Spleen (tissue), 11 donors: ENCODE data around the gene BAG5. TPM values are rescaled to one million over a fixed set of nuclear protein-coding genes. Genes with fewer than 3 reads are reported as not detected.

Experiments
- DNase-seq: peaks from one replicate; pipeline ENCODE4 v3.0.0-alpha.2; 2020
- H3K27ac ChIP-seq, 8 donors: fragments of 200-600 bp; sonication (generic) in 7 of 8; 1 replicate in 4 of 8; 2 replicates in 4 of 8; pipeline versions ENCODE4 v1.5.0 to v1.8.0; 2016 to 2021; ENCODE audit warnings: inconsistent platforms in 4 of 8, mild to moderate bottlenecking in 4 of 8, moderate library complexity in 1 of 8
- H3K27me3 ChIP-seq, 7 donors: fragments of 200-600 bp; sonication (generic) in 6 of 7; replicated peaks in 1 of 7; 1 replicate in 4 of 7; 2 replicates in 3 of 7; pipeline versions ENCODE4 v1.5.0 to v1.8.0; 2016 to 2021; ENCODE audit warnings: inconsistent platforms in 3 of 7, mild to moderate bottlenecking in 1 of 7
- H3K36me3 ChIP-seq, 6 donors: fragments of 200-600 bp; sonication (generic) in 5 of 6; 1 replicate in 4 of 6; 2 replicates in 2 of 6; pipeline versions ENCODE4 v1.5.0 to v1.8.0; 2016 to 2021; ENCODE audit warnings: inconsistent platforms in 2 of 6
- H3K4me1 ChIP-seq, 6 donors: fragments of 200-600 bp; sonication (generic) in 5 of 6; 1 replicate in 3 of 6; 2 replicates in 3 of 6; pipeline versions ENCODE4 v1.5.0 to v1.8.0; 2016 to 2021; ENCODE audit warnings: inconsistent platforms in 3 of 6
- H3K4me3 ChIP-seq, 8 donors: fragments of 200-600 bp; sonication (generic) in 7 of 8; 1 replicate in 4 of 8; 2 replicates in 4 of 8; pipeline versions ENCODE4 v1.5.0 to v1.8.0; 2016 to 2021; ENCODE audit warnings: inconsistent platforms in 4 of 8, mild to moderate bottlenecking in 4 of 8, moderate library complexity in 2 of 8
- H3K9me3 ChIP-seq, 8 donors: fragments of 200-600 bp; sonication (generic) in 7 of 8; 1 replicate in 4 of 8; 2 replicates in 4 of 8; pipeline versions ENCODE4 v1.5.0 to v1.8.0; 2016 to 2021; ENCODE audit warnings: inconsistent platforms in 4 of 8
- POLR2A ChIP-seq, 3 donors: fragments of 450-650 bp; IDR thresholded peaks; one replicate each; pipeline ENCODE4 v1.5.1; 2017; ENCODE audit warnings: antibody characterized with exemption in 3 of 3, mild to moderate bottlenecking in 1 of 3
- POLR2AphosphoS5 ChIP-seq, 3 donors: sonication (generic); formaldehyde crosslinking; IDR thresholded peaks; one replicate each; pipeline ENCODE4 v1.5.1; 2017; ENCODE audit warnings: antibody characterized with exemption in 3 of 3
- WGBS, 5 donors: extraction: QIAGEN DNeasy Blood & Tissue Kit in 3 of 5; methylation state at CpG; one replicate each; pipeline versions ENCODE4 v1.1.5 to v1.1.7; 2013 to 2018; 5-methylcytosine and 5-hydroxymethylcytosine counted together
- intact Hi-C: fragments of 100-400 bp; cut with DNase I; formaldehyde crosslinking; loops from one replicate; pipeline ENCODE4 v1.15.0; 2023; ENCODE audit warnings: low total_unique reads
- polyA plus RNA-seq, 3 donors: library from polyadenylated mRNA; stranded (reverse); fragments of 200-250 nt; gene quantifications; one replicate each; pipeline ENCODE4 v1.2.1, GENCODE V29; 2013
- total RNA-seq, 7 donors: library from RNA; depleted of rRNA in 3 of 7; stranded (reverse); fragments of >200 nt in 3 of 7; fragmentation: NEBNext Ultra II Directional in 4 of 7; extraction: Animal tissue kit (Norgen Biotek cat#: 25700) in 4 of 7; gene quantifications; one replicate each; pipeline versions ENCODE4 v1.1.0 to v1.2.1, GENCODE V29; 2016 to 2021
- TF ChIP-seq, protein P1 (sequence below), 11 experiments: fragments of 200-600 bp in 7 of 11; fragments of 450-650 bp in 4 of 11; sonication (generic) in 4 of 11; IDR thresholded peaks in 8 of 11; conservative IDR thresholded peaks in 3 of 11; 1 replicate in 7 of 11; 2 replicates in 4 of 11; pipeline versions ENCODE4 v1.4.0 to v1.8.0; 2016 to 2021; ENCODE audit warnings: antibody characterized with exemption in 11 of 11, inconsistent platforms in 4 of 11, mild to moderate bottlenecking in 1 of 11
- donor health status: healthy with polysubstance abuse.
- donor health status: DM: no; HTN: no; CAD: no; lungs with moderate emphysema.
- donor health status: DM: no; HTN: no; CAD: no.
- donor health status: Bipolar disorder and iron deficiency.
- donor health status: healthy.
- donor health status: DM: no; HTN: no; CAD: no.
- donor health status: DM: yes; HTN: yes; CAD: no.

The BAG5 gene
- total and polyA plus RNA-seq, 10 donors = 9.3 to 42.5 (median 29.9) TPM

DNA sequence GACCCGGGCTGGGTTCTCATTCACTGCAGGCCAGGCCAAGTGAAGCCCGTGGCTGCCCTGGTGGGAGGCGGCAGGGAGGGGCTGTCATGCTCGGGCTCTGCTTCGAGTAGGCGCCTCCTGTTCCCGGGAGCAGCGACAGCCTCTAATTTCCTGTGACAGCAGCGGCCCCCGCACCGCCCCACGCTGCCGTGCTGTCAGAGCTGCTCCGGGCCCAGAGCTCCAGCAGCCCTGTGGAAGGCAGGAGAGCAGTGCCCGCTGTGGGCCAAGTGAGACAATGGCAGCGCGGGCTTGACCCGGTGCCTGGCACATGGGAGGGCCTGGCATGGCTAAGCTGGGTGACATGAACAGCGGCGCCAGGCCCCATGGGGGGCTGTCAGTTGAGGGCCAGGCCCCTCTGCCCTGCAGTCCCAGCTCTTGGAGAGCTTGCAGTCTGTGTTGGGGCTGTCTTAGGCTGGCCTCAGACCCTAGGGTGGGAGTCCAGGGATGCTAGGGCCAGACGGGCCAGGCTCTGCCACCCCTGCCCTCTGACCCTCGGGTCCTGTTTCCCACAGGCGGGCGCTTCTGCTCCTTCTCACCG is 28.4 kb downstream of the BAG5 start:
- 74 to 87% (median 84%) methylated on average over 9 to 25 of the region's 25 CpGs for WGBS, 5 donors
- TF ChIP-seq, protein P1, sequence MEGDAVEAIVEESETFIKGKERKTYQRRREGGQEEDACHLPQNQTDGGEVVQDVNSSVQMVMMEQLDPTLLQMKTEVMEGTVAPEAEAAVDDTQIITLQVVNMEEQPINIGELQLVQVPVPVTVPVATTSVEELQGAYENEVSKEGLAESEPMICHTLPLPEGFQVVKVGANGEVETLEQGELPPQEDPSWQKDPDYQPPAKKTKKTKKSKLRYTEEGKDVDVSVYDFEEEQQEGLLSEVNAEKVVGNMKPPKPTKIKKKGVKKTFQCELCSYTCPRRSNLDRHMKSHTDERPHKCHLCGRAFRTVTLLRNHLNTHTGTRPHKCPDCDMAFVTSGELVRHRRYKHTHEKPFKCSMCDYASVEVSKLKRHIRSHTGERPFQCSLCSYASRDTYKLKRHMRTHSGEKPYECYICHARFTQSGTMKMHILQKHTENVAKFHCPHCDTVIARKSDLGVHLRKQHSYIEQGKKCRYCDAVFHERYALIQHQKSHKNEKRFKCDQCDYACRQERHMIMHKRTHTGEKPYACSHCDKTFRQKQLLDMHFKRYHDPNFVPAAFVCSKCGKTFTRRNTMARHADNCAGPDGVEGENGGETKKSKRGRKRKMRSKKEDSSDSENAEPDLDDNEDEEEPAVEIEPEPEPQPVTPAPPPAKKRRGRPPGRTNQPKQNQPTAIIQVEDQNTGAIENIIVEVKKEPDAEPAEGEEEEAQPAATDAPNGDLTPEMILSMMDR (IDR thresholded peaks at IDR 0.05 in 8 of 11, conservative IDR thresholded peaks at IDR 0.05 in 3 of 11) = no peak
- TF ChIP-seq POLR2AphosphoS5 (IDR thresholded peaks at IDR 0.05) = peak in 2 of 3 donors; percentile 19 to 21
- Histone ChIP-seq H3K27me3 (peaks cover 0 to 12% (median 0%) of the 10 kb centered on the region in 7 donors), H3K27ac (peak overlapping the region in 2 of 8 donors; percentile 25 to 37), H3K36me3 (peaks cover 0 to 69% (median 25%) of the 10 kb centered on the region in 6 donors), H3K9me3 (no peaks in the 10 kb centered on the region), H3K4me1 (peaks cover 11 to 47% (median 29%) of the 10 kb centered on the region in 6 donors), H3K4me3 (no peak overlapping the region)
- no peak for DNase-seq
- intact Hi-C loops = no loop called here

DNA sequence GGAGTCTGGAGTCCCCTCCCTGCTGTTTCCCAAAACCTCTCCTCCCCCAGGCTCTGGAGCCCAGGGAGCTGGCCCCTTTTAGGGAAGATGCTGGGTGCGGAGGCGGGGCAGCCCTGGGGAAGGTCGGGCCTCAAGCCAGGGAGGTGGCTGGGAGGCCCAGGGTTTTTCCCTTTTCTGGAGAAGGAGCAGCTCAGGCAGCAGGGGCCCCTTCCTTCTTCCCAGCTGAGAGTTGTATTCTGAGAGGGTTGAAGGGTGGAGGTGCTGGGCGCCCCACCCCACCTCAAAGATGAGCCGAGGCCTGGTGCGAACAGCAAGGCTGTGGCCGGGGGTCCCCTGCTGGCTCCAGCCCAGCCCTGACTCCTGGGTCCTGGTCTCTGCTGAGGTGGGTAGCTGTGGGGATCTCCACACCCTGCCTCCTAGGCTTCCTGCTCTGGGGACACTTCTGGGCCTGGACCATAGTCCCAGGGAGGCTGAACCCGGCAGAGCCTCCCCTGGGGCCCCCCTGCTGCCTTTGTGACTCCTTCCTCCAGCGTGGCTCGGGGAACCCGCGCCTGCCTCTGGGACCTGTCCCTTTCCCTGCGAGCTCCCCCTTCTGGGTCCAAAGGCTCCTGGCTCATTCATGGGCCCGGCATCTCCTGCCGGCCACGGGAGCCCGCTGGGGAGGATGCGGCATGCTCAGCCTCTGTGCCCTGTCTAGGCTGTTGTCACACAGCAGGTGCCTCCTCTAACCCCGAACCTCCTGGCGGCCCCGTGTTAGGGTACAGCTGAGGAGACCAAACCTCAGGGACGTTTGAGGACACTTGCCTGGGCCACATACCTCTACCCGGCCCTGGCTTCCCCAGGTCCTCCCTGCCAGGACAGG is 29.1 kb downstream of the BAG5 start:
- TF ChIP-seq POLR2AphosphoS5 (IDR thresholded peaks at IDR 0.05) (no peak), POLR2A (IDR thresholded peaks at IDR 0.05) (no peak)
- TF ChIP-seq, protein P1 (IDR thresholded peaks at IDR 0.05 in 8 of 11, conservative IDR thresholded peaks at IDR 0.05 in 3 of 11) = no peak
- WGBS, 5 donors = 77 to 91% (median 87%) methylated on average over 10 to 23 of the region's 23 CpGs
- DNase-seq = no peak
- Histone ChIP-seq H3K9me3 (no peaks in the 10 kb centered on the region), H3K4me3 (no peak overlapping the region), H3K4me1 (peaks cover 12 to 49% (median 29%) of the 10 kb centered on the region in 6 donors), H3K27ac (peak overlapping the region in 2 of 8 donors; percentile 25 to 37), H3K36me3 (peaks cover 0 to 69% (median 25%) of the 10 kb centered on the region in 6 donors), H3K27me3 (peaks cover 0 to 4% (median 0%) of the 10 kb centered on the region in 7 donors)
- intact Hi-C loops = no loop called here

DNA sequence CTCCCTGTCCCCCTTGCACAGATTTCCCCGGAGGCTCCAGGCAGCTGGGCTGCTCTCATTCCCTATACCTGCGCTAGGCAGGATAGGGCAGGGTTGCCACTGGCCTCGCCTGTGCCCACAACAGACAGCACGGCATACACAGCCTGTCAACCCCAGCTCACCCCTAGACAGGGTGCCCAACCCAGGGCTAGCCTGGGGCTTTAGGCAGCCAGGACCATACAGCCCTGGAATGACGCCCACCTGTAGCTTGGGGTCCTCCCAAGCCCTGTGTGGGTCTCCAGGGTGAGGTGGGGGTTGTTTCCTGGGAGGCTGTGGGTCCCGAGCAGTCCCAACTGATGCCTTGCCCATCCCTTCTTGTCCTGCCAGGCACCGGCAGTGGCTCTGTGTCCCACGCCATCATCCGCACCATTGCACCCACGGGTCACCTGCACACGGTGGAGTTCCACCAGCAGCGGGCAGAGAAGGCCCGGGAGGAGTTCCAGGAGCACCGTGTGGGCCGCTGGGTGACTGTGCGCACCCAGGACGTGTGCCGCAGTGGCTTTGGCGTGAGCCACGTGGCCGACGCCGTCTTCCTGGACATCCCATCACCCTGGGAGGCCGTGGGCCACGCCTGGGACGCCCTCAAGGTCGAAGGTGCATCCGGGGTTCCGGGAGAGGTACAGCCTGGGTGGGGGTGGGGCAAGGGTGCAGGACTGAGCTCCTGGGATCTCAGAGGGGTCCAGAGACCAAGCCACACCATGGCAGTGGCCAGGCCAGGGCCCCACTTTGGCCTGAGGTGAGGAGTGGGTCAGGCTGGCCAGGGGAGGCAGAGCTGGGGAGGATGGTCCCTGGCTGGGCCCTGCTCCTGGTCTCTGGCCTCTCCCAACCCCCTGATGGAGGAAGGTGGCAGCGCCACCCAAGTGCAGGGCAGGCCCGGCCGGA is 30.0 kb downstream of the BAG5 start:
- TF ChIP-seq, protein P1 (IDR thresholded peaks at IDR 0.05 in 8 of 11, conservative IDR thresholded peaks at IDR 0.05 in 3 of 11) = no peak
- TF ChIP-seq POLR2AphosphoS5 (IDR thresholded peaks at IDR 0.05) = peak in 1 of 3 donors; percentile 7
- 84 to 97% (median 89%) methylated on average over 12 to 32 of the region's 32 CpGs for WGBS, 5 donors
- Histone ChIP-seq H3K4me3 (no peak overlapping the region), H3K36me3 (peaks cover 0 to 69% (median 25%) of the 10 kb centered on the region in 6 donors), H3K27me3 (no peaks in the 10 kb centered on the region), H3K9me3 (no peaks in the 10 kb centered on the region), H3K4me1 (peaks cover 21 to 58% (median 38%) of the 10 kb centered on the region in 6 donors), H3K27ac (peak overlapping the region in 1 of 8 donors; percentile 37)
- intact Hi-C loops = no loop called here
- no peak for DNase-seq
